ENCODE measurements around the gene SYNGR3. TPM values are rescaled to one million over a fixed set of nuclear protein-coding genes. Genes with fewer than 3 reads are reported as not detected.

Gene SYNGR3
- total RNA-seq, 4 donors from 2014 or later, result 2.7 to 4.8 (median 2.9) TPM; not detected in 1

DNA sequence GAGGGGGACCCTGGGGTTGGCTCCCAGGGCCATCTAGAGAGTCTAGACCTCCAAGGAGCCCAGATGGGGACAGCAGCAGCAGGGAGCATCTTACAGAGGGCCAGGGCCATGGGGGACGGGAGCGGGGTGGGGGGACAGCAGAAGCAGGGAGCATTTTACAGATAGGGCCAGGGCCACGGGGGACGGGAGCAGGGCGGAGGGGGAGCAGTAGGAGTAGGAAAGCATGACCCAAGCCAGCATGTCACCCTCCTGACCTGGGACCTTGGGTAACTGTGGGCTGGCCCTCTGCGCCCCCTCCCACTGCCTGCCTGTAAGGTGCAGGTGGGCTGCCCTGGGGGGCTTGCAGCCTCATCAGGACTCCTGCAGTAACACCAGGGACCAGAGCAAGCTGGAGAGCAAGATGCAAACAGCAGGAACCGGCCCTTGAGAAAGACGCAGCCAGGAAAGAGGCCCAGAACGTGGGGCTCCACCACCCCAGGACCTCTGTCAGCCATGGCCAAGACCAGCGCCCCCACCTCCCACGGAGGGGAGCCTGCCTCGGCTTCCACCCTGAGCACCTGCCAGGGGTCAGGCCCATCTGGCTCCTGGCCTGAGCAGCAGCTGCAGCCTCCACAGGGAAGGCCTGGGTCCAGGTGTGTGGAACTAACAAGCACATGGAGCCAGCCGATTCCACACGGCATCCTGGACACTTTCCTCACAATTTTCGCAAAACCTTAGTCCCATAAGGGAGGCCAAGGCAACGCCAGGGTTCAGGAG, 17.5 kb downstream of the SYNGR3 start:
- peak overlapping the region in 1 of 4 donors; percentile 78 for H3K4me3 ChIP-seq
- in situ Hi-C loops (cut with MboI; ENCODE audit: low pct_ligation_motif_present in 1 of 4, low pct_unique_long_range_greater_than_20kb in 1 of 4, low sequenced_read_pairs in 3 of 4) (loop anchor here in 1 of 4 donors (25.0 kb wide), 1 partner anchor 130 kb away; the partner anchor contains the start of genes PKD1 and RAB26), intact Hi-C loops (cut with DNase I; ENCODE audit: low total_unique reads) (loop anchor here (10.0 kb wide), 1 partner anchor 228 kb away; the partner anchor contains the start of gene DNASE1L2)
- H3K9me3 ChIP-seq, result no peaks in the 10 kb centered on the region
- TF ChIP-seq POLR2A (IDR thresholded peaks at IDR 0.05) (no peak), EP300 (IDR thresholded peaks at IDR 0.05; ENCODE audit: low read depth) (no peak), POLR2AphosphoS5 (IDR thresholded peaks at IDR 0.05) (no peak)
- TF ChIP-seq, protein P1, sequence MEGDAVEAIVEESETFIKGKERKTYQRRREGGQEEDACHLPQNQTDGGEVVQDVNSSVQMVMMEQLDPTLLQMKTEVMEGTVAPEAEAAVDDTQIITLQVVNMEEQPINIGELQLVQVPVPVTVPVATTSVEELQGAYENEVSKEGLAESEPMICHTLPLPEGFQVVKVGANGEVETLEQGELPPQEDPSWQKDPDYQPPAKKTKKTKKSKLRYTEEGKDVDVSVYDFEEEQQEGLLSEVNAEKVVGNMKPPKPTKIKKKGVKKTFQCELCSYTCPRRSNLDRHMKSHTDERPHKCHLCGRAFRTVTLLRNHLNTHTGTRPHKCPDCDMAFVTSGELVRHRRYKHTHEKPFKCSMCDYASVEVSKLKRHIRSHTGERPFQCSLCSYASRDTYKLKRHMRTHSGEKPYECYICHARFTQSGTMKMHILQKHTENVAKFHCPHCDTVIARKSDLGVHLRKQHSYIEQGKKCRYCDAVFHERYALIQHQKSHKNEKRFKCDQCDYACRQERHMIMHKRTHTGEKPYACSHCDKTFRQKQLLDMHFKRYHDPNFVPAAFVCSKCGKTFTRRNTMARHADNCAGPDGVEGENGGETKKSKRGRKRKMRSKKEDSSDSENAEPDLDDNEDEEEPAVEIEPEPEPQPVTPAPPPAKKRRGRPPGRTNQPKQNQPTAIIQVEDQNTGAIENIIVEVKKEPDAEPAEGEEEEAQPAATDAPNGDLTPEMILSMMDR (IDR thresholded peaks at IDR 0.05), result no peak
- peaks cover 36 to 57% (median 49%) of the 10 kb centered on the region in 4 donors for H3K4me1 ChIP-seq
- no peak for DNase-seq
- H3K27ac ChIP-seq, result peak overlapping the region in 3 of 4 donors; percentile 93 to 98 (median 94)
- H3K36me3 ChIP-seq, result peaks cover 0 to 5% (median 2%) of the 10 kb centered on the region in 4 donors
- 77% methylated on average over 16 of the region's 16 CpGs; no CpG with 5 or more reads in 1 of the 2 donors for WGBS, 2 donors (ENCODE audit: low coverage in 1 of 2)
- H3K27me3 ChIP-seq, result no peaks in the 10 kb centered on the region

DNA sequence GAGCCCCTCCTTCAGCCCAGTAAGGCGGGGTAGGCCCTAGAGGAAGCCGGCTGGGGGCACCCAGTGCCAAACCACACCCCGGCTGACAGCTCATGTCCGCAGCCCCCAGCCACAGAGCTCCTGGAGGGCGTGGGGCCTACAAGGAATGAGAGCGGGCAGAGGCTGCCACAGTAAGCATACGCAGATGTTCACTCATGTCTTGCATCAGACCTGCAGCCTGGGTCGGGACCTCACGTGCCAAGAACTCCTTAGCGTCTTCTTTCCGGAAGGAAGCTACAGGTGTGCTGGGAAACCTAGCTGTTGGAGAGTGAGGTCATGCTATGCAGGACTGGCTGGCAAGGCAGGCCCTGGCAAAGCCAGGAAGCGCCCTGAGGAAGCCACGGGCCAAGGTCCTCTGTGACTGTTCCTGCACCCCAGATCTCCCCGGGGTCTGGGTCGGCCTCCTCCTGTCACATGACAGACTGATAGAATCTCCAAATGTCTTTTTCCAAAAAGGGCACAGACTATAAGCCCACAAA, 18.3 kb downstream of the SYNGR3 start:
- WGBS, 2 donors (ENCODE audit: low coverage in 1 of 2), result 11 to 32% methylated on average over 4 to 15 of the region's 15 CpGs
- Histone ChIP-seq H3K27me3 (no peaks in the 10 kb centered on the region), H3K36me3 (no peaks in the 10 kb centered on the region), H3K4me1 (peaks cover 36 to 57% (median 49%) of the 10 kb centered on the region in 4 donors), H3K27ac (peak overlapping the region; percentile 93 to 98 (median 94)), H3K9me3 (no peaks in the 10 kb centered on the region), H3K4me3 (peak overlapping the region in 3 of 4 donors; percentile 78 to 98 (median 82))
- in situ Hi-C loops (cut with MboI; ENCODE audit: low pct_ligation_motif_present in 1 of 4, low pct_unique_long_range_greater_than_20kb in 1 of 4, low sequenced_read_pairs in 3 of 4) (loop anchor here in 1 of 4 donors (25.0 kb wide), 1 partner anchor 129 kb away; the partner anchor contains the start of genes PKD1 and RAB26), intact Hi-C loops (cut with DNase I; ENCODE audit: low total_unique reads) (loop anchor here (10.0 kb wide), 1 partner anchor 227 kb away; the partner anchor contains the start of gene DNASE1L2)
- TF ChIP-seq POLR2AphosphoS5 (IDR thresholded peaks at IDR 0.05) (peak; percentile 16 to 66 (median 65)), POLR2A (IDR thresholded peaks at IDR 0.05) (peak; percentile 52), EP300 (IDR thresholded peaks at IDR 0.05; ENCODE audit: low read depth) (no peak)
- DNase-seq, result peak; percentile 68

DNA sequence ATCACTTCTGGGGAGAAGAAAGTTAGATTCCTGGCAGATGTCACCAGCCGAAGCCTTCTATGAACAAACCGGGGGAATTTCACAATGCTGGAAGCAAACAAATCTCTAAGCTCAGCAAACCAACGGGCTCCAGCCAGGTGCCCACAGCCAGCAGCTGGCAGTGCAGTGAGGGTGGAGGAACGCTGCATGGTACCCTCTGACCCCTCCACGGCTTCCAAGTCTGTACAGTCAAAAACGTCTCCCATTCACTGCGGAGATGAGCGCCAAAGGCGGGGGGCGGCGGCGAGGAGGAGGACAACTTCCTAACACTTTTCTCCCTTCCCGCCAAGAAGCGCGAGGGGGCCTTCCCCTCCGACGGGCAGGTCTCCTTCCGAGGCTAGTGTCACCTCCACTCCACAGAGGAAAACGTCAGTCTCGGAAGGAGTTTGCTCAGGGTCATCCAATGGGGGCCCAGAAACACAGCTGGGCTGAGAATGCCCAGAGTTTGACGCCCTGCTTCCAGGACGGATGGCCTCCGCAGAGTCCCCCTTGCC, 18.9 kb downstream of the SYNGR3 start:
- intact Hi-C loops (cut with DNase I; ENCODE audit: low total_unique reads), result loop anchor here (10.0 kb wide), 1 partner anchor 226 kb away; the partner anchor contains the start of gene DNASE1L2
- no peak for TF ChIP-seq POLR2A (IDR thresholded peaks at IDR 0.05)
- no peak for TF ChIP-seq POLR2AphosphoS5 (IDR thresholded peaks at IDR 0.05)
- TF ChIP-seq, protein P1 (IDR thresholded peaks at IDR 0.05), result peak in 1 of 5 experiments; percentile 7
- no peak for TF ChIP-seq EP300 (IDR thresholded peaks at IDR 0.05; ENCODE audit: low read depth)
- no peaks in the 10 kb centered on the region for H3K27me3 ChIP-seq
- H3K4me1 ChIP-seq, result peaks cover 34 to 54% (median 46%) of the 10 kb centered on the region in 4 donors
- H3K9me3 ChIP-seq, result no peaks in the 10 kb centered on the region
- WGBS, 2 donors (ENCODE audit: low coverage in 1 of 2), result 1% methylated on average over 23 of the region's 23 CpGs; no CpG with 5 or more reads in 1 of the 2 donors
- H3K36me3 ChIP-seq, result no peaks in the 10 kb centered on the region
- H3K4me3 ChIP-seq, result peak overlapping the region; percentile 78 to 98 (median 85)
- in situ Hi-C loops (cut with MboI; ENCODE audit: low pct_ligation_motif_present in 1 of 4, low pct_unique_long_range_greater_than_20kb in 1 of 4, low sequenced_read_pairs in 3 of 4), result loop anchor here in 1 of 4 donors (25.0 kb wide), 1 partner anchor 129 kb away; the partner anchor contains the start of genes PKD1 and RAB26
- H3K27ac ChIP-seq, result peak overlapping the region; percentile 93 to 98 (median 94)
- no peak for DNase-seq

DNA sequence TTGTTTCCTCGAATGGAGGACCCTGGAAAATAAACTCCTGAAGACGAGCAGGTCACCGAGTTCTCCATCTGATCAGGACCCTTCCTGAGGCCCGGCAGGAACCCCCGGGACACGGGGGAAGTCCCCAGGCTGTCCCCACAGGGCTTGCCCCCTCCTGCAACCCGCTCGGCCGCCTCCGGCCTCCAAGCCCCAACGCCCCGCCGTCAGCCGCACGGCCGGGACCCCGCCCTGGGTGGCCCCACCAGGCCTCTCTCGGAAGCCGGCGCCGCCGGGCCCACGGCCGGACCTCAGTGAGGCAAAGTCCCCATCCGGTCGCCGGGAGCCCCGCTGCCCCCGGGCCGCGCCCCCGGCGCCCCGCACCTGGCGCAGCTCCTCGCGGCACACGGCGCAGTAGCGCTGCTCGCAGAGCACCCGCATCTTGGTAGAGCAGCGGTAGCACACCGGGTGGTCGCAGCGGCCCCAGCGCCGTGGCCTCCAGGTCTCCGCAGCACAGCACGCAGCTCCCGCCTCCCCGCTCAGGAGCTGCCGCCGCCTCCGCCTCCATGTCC, 19.5 kb downstream of the SYNGR3 start:
- peak overlapping the region; percentile 93 to 98 (median 94) for H3K27ac ChIP-seq
- H3K36me3 ChIP-seq, result no peaks in the 10 kb centered on the region
- intact Hi-C loops (cut with DNase I; ENCODE audit: low total_unique reads) (loop anchor here (10.0 kb wide), 1 partner anchor 226 kb away; the partner anchor contains the start of gene DNASE1L2), in situ Hi-C loops (cut with MboI; ENCODE audit: low pct_ligation_motif_present in 1 of 4, low pct_unique_long_range_greater_than_20kb in 1 of 4, low sequenced_read_pairs in 3 of 4) (loop anchor here in 1 of 4 donors (25.0 kb wide), 1 partner anchor 128 kb away; the partner anchor contains the start of genes PKD1 and RAB26)
- peaks cover 28 to 49% (median 41%) of the 10 kb centered on the region in 4 donors for H3K4me1 ChIP-seq
- peak overlapping the region; percentile 78 to 98 (median 85) for H3K4me3 ChIP-seq
- 0% methylated on average over 3 of the region's 55 CpGs; no CpG with 5 or more reads in 1 of the 2 donors for WGBS, 2 donors (ENCODE audit: low coverage in 1 of 2)
- no peaks in the 10 kb centered on the region for H3K27me3 ChIP-seq
- DNase-seq, result no peak
- no peak for TF ChIP-seq POLR2A (IDR thresholded peaks at IDR 0.05)
- TF ChIP-seq, protein P1 (IDR thresholded peaks at IDR 0.05), result no peak
- no peak for TF ChIP-seq EP300 (IDR thresholded peaks at IDR 0.05; ENCODE audit: low read depth)
- TF ChIP-seq POLR2AphosphoS5 (IDR thresholded peaks at IDR 0.05), result no peak
- no peaks in the 10 kb centered on the region for H3K9me3 ChIP-seq
